SU-DHL-6 (cell line): ENCODE measurements around the gene SLC9A5.

Experiments used
- CTCF ChIP-seq: fragments of 200-600 bp; sonication (generic); IDR thresholded peaks from one replicate; pipeline ENCODE4 v1.5.1; 2017; ENCODE audit warnings: antibody characterized with exemption, mild to moderate bottlenecking, low read length, moderate library complexity; ENCODE audit not compliant: insufficient read depth, poor library complexity, severe bottlenecking
- EZH2phosphoT487 ChIP-seq: fragments of 200-600 bp; sonication (generic), shearing (Covaris generic); conservative IDR thresholded peaks from 2 replicates; pipeline ENCODE4 v1.6.1; 2018; ENCODE audit warnings: mild to moderate bottlenecking, antibody characterized with exemption, low read length, moderate library complexity, mixed read lengths

- no peak for TF ChIP-seq CTCF
- no peak for TF ChIP-seq EZH2phosphoT487
These were observed 8.0 kb downstream of the SLC9A5 start for GRCh38 chr16:67256701-67257230.
